AG09309 (cell line): ENCODE data around the gene PEX7.
A peak's percentile ranks its signal among the peaks of the same experiment; 100 is the strongest.

Experiments
- DNase-seq: peaks from one replicate; pipeline ENCODE4 v3.0.0-alpha.2; 2010; ENCODE audit warnings: low read depth
- H3K4me3 ChIP-seq: 2 replicates; pipeline ENCODE4 v1.5.1; 2011; ENCODE audit warnings: mild to moderate bottlenecking, low read depth, low read length, moderate library complexity; ENCODE audit not compliant: control insufficient read depth
- CTCF ChIP-seq: IDR thresholded peaks from 2 replicates; pipeline ENCODE4 v1.5.1; 2011; ENCODE audit warnings: mild to moderate bottlenecking, low read depth, low read length, inconsistent platforms; ENCODE audit not compliant: insufficient read depth, control insufficient read depth; ENCODE audit errors: missing control alignments

Gene PEX7

GRCh38 chr6:136923954-136924673 lies 101.7 kb downstream of the PEX7 start:
- no peak for TF ChIP-seq CTCF
- H3K4me3 ChIP-seq: no peak overlapping the region
- DNase-seq: no peak

GRCh38 chr6:136926383-136926782 lies 104.0 kb downstream of the PEX7 start:
- no peak for DNase-seq
- no peak overlapping the region for H3K4me3 ChIP-seq
- no peak for TF ChIP-seq CTCF

- peak; percentile 43 for TF ChIP-seq CTCF
- DNase-seq: no peak
- no peak overlapping the region for H3K4me3 ChIP-seq
Measured at GRCh38 chr6:136927292-136927691, 104.9 kb downstream of the PEX7 start.

GRCh38 chr6:136930528-136930927 lies 108.1 kb downstream of the PEX7 start:
- no peak for TF ChIP-seq CTCF
- H3K4me3 ChIP-seq: no peak overlapping the region
- no peak for DNase-seq

DNA sequence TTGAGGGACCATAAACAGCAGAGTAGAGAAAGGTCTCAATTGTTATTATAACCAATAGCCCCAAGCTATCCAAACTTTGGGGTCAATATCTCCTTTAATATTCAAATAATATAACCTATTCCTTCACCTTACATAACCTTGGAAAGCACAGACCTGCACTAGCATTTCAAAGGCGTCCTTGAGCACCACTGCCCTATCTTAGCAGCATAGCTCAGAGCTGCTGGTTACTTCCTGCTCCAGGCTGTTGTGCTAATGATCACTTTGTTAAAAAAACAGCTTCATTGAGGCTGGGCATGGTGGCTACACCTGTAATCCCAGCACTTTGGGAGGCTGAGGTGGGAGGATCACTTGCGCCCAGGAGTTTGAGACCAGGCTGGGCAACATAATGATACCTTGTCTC lies 110.2 kb downstream of the PEX7 start:
- no peak for TF ChIP-seq CTCF
- H3K4me3 ChIP-seq: no peak overlapping the region
- no peak for DNase-seq

- no peak overlapping the region for H3K4me3 ChIP-seq
- no peak for TF ChIP-seq CTCF
- no peak for DNase-seq
Measured at GRCh38 chr6:136945072-136945471, 122.7 kb downstream of the PEX7 start.
